Aorta (tissue), 5 donors: ENCODE measurements around the gene CENPE. TPM values are rescaled to one million over a fixed set of nuclear protein-coding genes. Genes with fewer than 3 reads are reported as not detected.

Source experiments
- ATAC-seq: fragments of 200-7000 bp; cut with Tn5 transposase; one replicate; pipeline ENCODE4 v1.9.1; 2022; ENCODE audit warnings: moderate library complexity; ENCODE audit not compliant: low FRiP score
- DNase-seq, 2 donors: peaks; one replicate each; pipeline ENCODE4 v3.0.0-alpha.2; 2020
- H3K27ac ChIP-seq, 2 donors: one replicate each; pipeline ENCODE4 v1.5.1; 2013; ENCODE audit warnings: low read length in 2 of 2, mild to moderate bottlenecking in 2 of 2, moderate library complexity in 2 of 2, control low read depth in 1 of 2, inconsistent platforms in 1 of 2, low read depth in 1 of 2
- H3K27me3 ChIP-seq, 2 donors: one replicate each; pipeline ENCODE4 v1.6.1; 2013; ENCODE audit warnings: control low read depth in 1 of 2, low read length in 1 of 2, mild to moderate bottlenecking in 1 of 2, moderate library complexity in 1 of 2; ENCODE audit not compliant: insufficient read depth in 2 of 2, control insufficient read depth in 1 of 2
- H3K36me3 ChIP-seq, 2 donors: one replicate each; pipeline ENCODE4 v1.6.1; 2013; ENCODE audit warnings: control low read depth in 1 of 2, low read length in 1 of 2, mild to moderate bottlenecking in 1 of 2; ENCODE audit not compliant: insufficient read depth in 2 of 2, control insufficient read depth in 1 of 2
- H3K4me1 ChIP-seq, 2 donors: one replicate each; pipeline ENCODE4 v1.6.1; 2013; ENCODE audit warnings: low read length in 2 of 2, control low read depth in 1 of 2, mild to moderate bottlenecking in 1 of 2, moderate library complexity in 1 of 2; ENCODE audit not compliant: insufficient read depth in 2 of 2, control insufficient read depth in 1 of 2
- H3K4me3 ChIP-seq, 2 donors: one replicate each; pipeline ENCODE4 v1.5.1; 2013; ENCODE audit warnings: low read length in 2 of 2, control low read depth in 1 of 2, mild to moderate bottlenecking in 1 of 2
- H3K9me3 ChIP-seq: one replicate; pipeline ENCODE4 v1.6.1; 2013; ENCODE audit warnings: mild to moderate bottlenecking, low read length; ENCODE audit not compliant: control insufficient read depth
- WGBS, 2 donors: extraction: QIAGEN DNeasy Blood & Tissue Kit; methylation state at CpG; one replicate each; pipeline ENCODE4 v1.1.7; 2013; 5-methylcytosine and 5-hydroxymethylcytosine counted together
- intact Hi-C, 2 donors: fragments of 100-400 bp; cut with DNase I; formaldehyde crosslinking; loops; one replicate each; pipeline versions ENCODE4 v1.14.2 to v1.15.0; 2022
- polyA plus RNA-seq, 2 donors: library from polyadenylated mRNA; stranded (reverse); fragments of 200-250 nt; gene quantifications; one replicate each; pipeline ENCODE4 v1.2.3, GENCODE V29; 2013
- total RNA-seq, 2 donors: library from RNA; stranded (reverse); fragmentation: NEBNext Ultra II Directional; extraction: Animal tissue kit (Norgen Biotek cat#: 25700); gene quantifications; one replicate each; pipeline ENCODE4 v1.2.1, GENCODE V29; 2021
- donor health status: healthy with polysubstance abuse.
- donor health status: Bipolar disorder and iron deficiency.
- donor health status: DM: no; HTN: no; CAD: no.
- donor health status: DM: no; HTN: no; CAD: no.
- donor health status: DM: yes; HTN: yes; CAD: no.

The CENPE gene
- total and polyA plus RNA-seq, 4 donors: 0.28 to 3.4 (median 1.3) TPM; not detected in 1

- intact Hi-C loops: no loop called here
- DNase-seq (no peak), ATAC-seq (no peak)
- no peak overlapping the region for H3K4me3 ChIP-seq
- no peaks in the 10 kb centered on the region for H3K27me3 ChIP-seq
- no peaks in the 10 kb centered on the region for H3K9me3 ChIP-seq
- WGBS, 2 donors: 95 to 98% methylated on average over 3 of the region's 3 CpGs
- no peaks in the 10 kb centered on the region for H3K36me3 ChIP-seq
- H3K4me1 ChIP-seq: no peaks in the 10 kb centered on the region
- H3K27ac ChIP-seq: no peak overlapping the region
Measured at GRCh38 chr4:103152381-103152780, 45.8 kb downstream of the CENPE start.

GRCh38 chr4:103150677-103151076 is 47.5 kb downstream of the CENPE start:
- DNase-seq: no peak
- WGBS, 2 donors: 91 to 94% methylated on average over 1 of the region's 1 CpG
- H3K4me3 ChIP-seq: no peak overlapping the region

GRCh38 chr4:103144926-103145325 is 53.2 kb downstream of the CENPE start:
- WGBS, 2 donors: 97% methylated on average over 4 of the region's 4 CpGs
- H3K9me3 ChIP-seq: no peaks in the 10 kb centered on the region
- H3K27me3 ChIP-seq: no peaks in the 10 kb centered on the region
- no peak for ATAC-seq
- no peak overlapping the region for H3K27ac ChIP-seq
- H3K4me3 ChIP-seq: no peak overlapping the region
- no peaks in the 10 kb centered on the region for H3K36me3 ChIP-seq
- H3K4me1 ChIP-seq: no peaks in the 10 kb centered on the region
- no peak for DNase-seq
- intact Hi-C loops: no loop called here

More at GRCh38 chr4:103150677-103151076, 47.5 kb downstream of the CENPE start:
- H3K36me3 ChIP-seq: no peaks in the 10 kb centered on the region
- no peaks in the 10 kb centered on the region for H3K9me3 ChIP-seq
- H3K4me1 ChIP-seq: no peaks in the 10 kb centered on the region
- no peak overlapping the region for H3K27ac ChIP-seq
- H3K27me3 ChIP-seq: no peaks in the 10 kb centered on the region
- ATAC-seq: no peak
- intact Hi-C loops: no loop called here

GRCh38 chr4:103137446-103137827 is 60.7 kb downstream of the CENPE start:
- Histone ChIP-seq H3K4me1 (no peaks in the 10 kb centered on the region), H3K27ac (no peak overlapping the region), H3K4me3 (no peak overlapping the region), H3K9me3 (no peaks in the 10 kb centered on the region), H3K27me3 (no peaks in the 10 kb centered on the region), H3K36me3 (no peaks in the 10 kb centered on the region)
- WGBS, 2 donors: 88 to 95% methylated on average over 1 of the region's 1 CpG
- DNase-seq (no peak), ATAC-seq (no peak)
- intact Hi-C loops: no loop called here

GRCh38 chr4:103136671-103137445 is 61.3 kb downstream of the CENPE start:
- Histone ChIP-seq H3K9me3 (no peaks in the 10 kb centered on the region), H3K27me3 (no peaks in the 10 kb centered on the region), H3K36me3 (no peaks in the 10 kb centered on the region), H3K4me3 (no peak overlapping the region), H3K27ac (no peak overlapping the region), H3K4me1 (no peaks in the 10 kb centered on the region)
- no peak for DNase-seq
- no peak for ATAC-seq
- 49 to 92% methylated on average over 1 of the region's 1 CpG for WGBS, 2 donors
- intact Hi-C loops: no loop called here

GRCh38 chr4:103129174-103129573 is 69.0 kb downstream of the CENPE start:
- ATAC-seq (no peak), DNase-seq (no peak)
- Histone ChIP-seq H3K9me3 (no peaks in the 10 kb centered on the region), H3K36me3 (no peaks in the 10 kb centered on the region), H3K27me3 (no peaks in the 10 kb centered on the region), H3K4me3 (no peak overlapping the region), H3K4me1 (no peaks in the 10 kb centered on the region), H3K27ac (no peak overlapping the region)
- intact Hi-C loops: no loop called here
- WGBS, 2 donors: 92 to 99% methylated on average over 8 of the region's 8 CpGs

GRCh38 chr4:103126126-103126525 is 72.0 kb downstream of the CENPE start:
- intact Hi-C loops: no loop called here
- DNase-seq (no peak), ATAC-seq (no peak)
- no peak overlapping the region for H3K27ac ChIP-seq
- WGBS, 2 donors: 94 to 96% methylated on average over 3 of the region's 3 CpGs
- no peaks in the 10 kb centered on the region for H3K9me3 ChIP-seq
- H3K27me3 ChIP-seq: no peaks in the 10 kb centered on the region
- H3K4me3 ChIP-seq: no peak overlapping the region
- no peaks in the 10 kb centered on the region for H3K36me3 ChIP-seq
- no peaks in the 10 kb centered on the region for H3K4me1 ChIP-seq

- Histone ChIP-seq H3K4me1 (no peaks in the 10 kb centered on the region), H3K27me3 (no peaks in the 10 kb centered on the region), H3K36me3 (no peaks in the 10 kb centered on the region), H3K9me3 (no peaks in the 10 kb centered on the region), H3K27ac (no peak overlapping the region), H3K4me3 (no peak overlapping the region)
- 77 to 95% methylated on average over 3 of the region's 3 CpGs for WGBS, 2 donors
- DNase-seq (no peak), ATAC-seq (no peak)
- intact Hi-C loops: no loop called here
Measured at GRCh38 chr4:103123114-103123513, 75.0 kb downstream of the CENPE start.

GRCh38 chr4:103118166-103118565 is 80.0 kb downstream of the CENPE start:
- Histone ChIP-seq H3K4me3 (no peak overlapping the region), H3K9me3 (no peaks in the 10 kb centered on the region), H3K4me1 (no peaks in the 10 kb centered on the region), H3K27ac (no peak overlapping the region), H3K27me3 (no peaks in the 10 kb centered on the region), H3K36me3 (no peaks in the 10 kb centered on the region)
- WGBS, 2 donors: 48 to 66% methylated on average over 1 of the region's 1 CpG
- intact Hi-C loops: no loop called here
- DNase-seq (no peak), ATAC-seq (no peak)
